Measurements from ENCODE around the gene CDK6. TPM values are rescaled to one million over a fixed set of nuclear protein-coding genes. Genes with fewer than 3 reads are reported as not detected.
"Not testable (repeated sequence)": the region's sequence is repeated elsewhere in the genome, so short reads cannot be mapped to it uniquely, and the experiment has no call there.

Gene CDK6
- total RNA-seq, 2 experiments from 2014 or later = 130 to 138 TPM

DNA sequence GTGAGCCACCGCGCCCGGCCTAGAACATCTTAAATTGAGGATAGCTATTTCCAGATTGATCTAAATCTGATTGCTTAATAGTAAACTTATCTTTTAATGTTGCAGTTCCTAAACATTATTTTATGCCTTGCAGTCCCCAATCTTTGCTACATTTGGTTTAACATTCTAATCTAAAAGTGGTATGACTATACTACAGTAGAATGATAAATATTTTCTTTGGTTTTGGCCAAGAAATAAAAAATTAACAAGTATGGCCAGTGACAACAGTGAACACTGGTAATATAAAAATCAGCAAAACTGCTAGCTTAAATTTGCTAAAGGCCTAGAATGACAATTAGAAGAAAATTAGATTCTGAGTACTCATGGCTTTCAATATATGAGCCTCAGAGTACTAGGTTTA, 73.5 kb downstream of the CDK6 start:
- POLR2A ChIA-PET = no interaction called here
- intact Hi-C loops (cut with micrococcal nuclease) = loop anchor here (2.0 kb wide), 1 partner anchor 70 kb away; no protein-coding TSS in a partner anchor
- TF ChIP-seq CTCF (IDR thresholded peaks at IDR 0.05) = no peak
- Mint-ChIP-seq H3K9me3 (no peaks in the 10 kb centered on the region), H3K27ac (no peak overlapping the region), H3K4me3 (no peak overlapping the region), H3K36me3 (ENCODE audit: low read depth) (peaks cover 55% of the 10 kb centered on the region), H3K4me1 (ENCODE audit: low read depth) (peaks cover 43% of the 10 kb centered on the region), H3K27me3 (no peaks in the 10 kb centered on the region)
- DNase-seq = no peak
- ATAC-seq = no peak
- CTCF ChIA-PET = no interaction called here

DNA sequence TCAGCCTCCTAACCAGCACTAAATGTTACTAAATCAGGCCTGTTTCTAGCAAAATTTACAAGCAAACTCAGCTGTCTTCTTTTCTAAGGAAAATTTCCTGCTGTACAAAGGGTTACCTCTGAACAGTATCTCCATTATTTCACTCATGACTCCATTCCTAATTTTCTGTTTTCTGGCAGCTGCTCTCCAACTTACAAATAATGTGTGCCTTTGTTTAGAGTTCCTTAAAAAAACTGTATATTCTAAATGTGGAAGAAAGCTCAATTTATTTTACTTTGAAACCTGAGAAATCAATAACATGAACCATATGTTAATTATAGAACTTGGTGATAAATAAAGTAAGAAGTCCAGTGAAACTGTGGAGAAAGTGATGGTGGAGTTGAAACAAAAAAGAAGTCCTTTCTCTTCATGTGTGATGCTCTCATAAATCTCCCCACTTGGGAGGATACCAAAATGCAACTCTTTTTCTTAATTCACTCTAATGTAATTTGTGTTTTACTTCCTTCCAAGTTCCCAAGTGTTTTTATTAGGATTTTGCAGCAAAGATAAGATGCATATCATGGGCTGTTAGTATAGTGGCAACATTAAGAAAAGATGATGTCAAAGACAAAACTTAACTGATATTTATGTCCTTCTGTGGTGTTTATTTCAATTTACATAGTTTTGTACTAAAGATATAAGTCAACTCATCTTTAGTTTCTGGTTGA, 74.8 kb downstream of the CDK6 start:
- CTCF ChIA-PET = interaction anchor here (0.6 kb wide), 1 partner anchor 70 kb away, joined by 3 read pairs; no protein-coding TSS in a partner anchor
- H3K4me1 Mint-ChIP-seq (ENCODE audit: low read depth) = peaks cover 31% of the 10 kb centered on the region
- H3K36me3 Mint-ChIP-seq (ENCODE audit: low read depth) = peaks cover 55% of the 10 kb centered on the region
- H3K9me3 Mint-ChIP-seq = no peaks in the 10 kb centered on the region
- TF ChIP-seq CTCF (IDR thresholded peaks at IDR 0.05) = no peak
- H3K27me3 Mint-ChIP-seq = no peaks in the 10 kb centered on the region
- no peak overlapping the region for H3K4me3 Mint-ChIP-seq
- POLR2A ChIA-PET = no interaction called here
- ATAC-seq (no peak), DNase-seq (no peak)
- intact Hi-C loops (cut with micrococcal nuclease) = loop anchor here (2.0 kb wide), 1 partner anchor 69 kb away; no protein-coding TSS in a partner anchor
- no peak overlapping the region for H3K27ac Mint-ChIP-seq

GRCh38 chr7:92758796-92759431, 77.5 kb downstream of the CDK6 start:
- ChIA-PET CTCF (interaction anchor here (2.2 kb wide), 1 partner anchor 9 kb away, joined by 6 read pairs; no protein-coding TSS in a partner anchor), POLR2A (no interaction called here)
- Mint-ChIP-seq H3K36me3 (ENCODE audit: low read depth) (peaks cover 55% of the 10 kb centered on the region), H3K4me1 (ENCODE audit: low read depth) (peaks cover 37% of the 10 kb centered on the region), H3K4me3 (no peak overlapping the region), H3K27me3 (no peaks in the 10 kb centered on the region), H3K27ac (no peak overlapping the region), H3K9me3 (no peaks in the 10 kb centered on the region)
- TF ChIP-seq CTCF (IDR thresholded peaks at IDR 0.05) = no peak
- intact Hi-C loops (cut with micrococcal nuclease) = no loop called here
- DNase-seq (no peak), ATAC-seq (no peak)

DNA sequence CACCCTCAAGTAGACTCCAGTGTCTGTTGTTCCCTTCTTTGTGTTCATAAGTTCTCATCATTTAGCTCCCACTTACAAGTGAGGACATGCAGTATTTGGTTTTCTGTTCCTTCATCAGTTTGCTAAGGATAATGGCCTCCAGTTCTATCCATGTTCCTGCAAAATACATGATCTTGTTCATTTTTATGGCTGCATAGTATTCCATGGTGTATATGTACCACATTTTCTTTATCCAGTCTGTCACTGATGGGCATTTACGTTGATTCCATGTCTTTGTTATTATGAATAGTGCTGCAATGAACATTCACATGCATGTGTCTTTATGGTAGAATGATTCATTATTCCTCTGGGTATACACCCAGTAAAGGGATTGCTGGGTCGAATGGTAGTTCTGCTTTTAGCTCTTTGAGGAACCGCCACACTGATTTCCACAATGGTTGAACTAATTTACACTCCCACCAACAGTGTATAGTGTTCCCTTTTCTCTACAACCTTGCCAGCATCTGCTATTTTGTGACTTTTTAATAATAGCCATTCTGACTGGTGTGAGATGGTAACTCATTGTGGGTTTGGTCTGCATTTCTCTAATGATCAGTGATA, 79.0 kb downstream of the CDK6 start:
- Mint-ChIP-seq H3K4me1 (ENCODE audit: low read depth) (peaks cover 40% of the 10 kb centered on the region), H3K36me3 (ENCODE audit: low read depth) (peaks cover 60% of the 10 kb centered on the region)
- H3K27me3 Mint-ChIP-seq; H3K9me3 Mint-ChIP-seq; ATAC-seq; H3K27ac Mint-ChIP-seq; H3K4me3 Mint-ChIP-seq; intact Hi-C loops (cut with micrococcal nuclease); DNase-seq; POLR2A ChIA-PET: not testable (repeated sequence)
- CTCF ChIA-PET = interaction anchor here (2.2 kb wide), 1 partner anchor 10 kb away, joined by 6 read pairs; no protein-coding TSS in a partner anchor

GRCh38 chr7:92755680-92756079, 80.7 kb downstream of the CDK6 start:
- Mint-ChIP-seq H3K27me3 (no peaks in the 10 kb centered on the region), H3K27ac (peak overlapping the region; percentile 41), H3K9me3 (no peaks in the 10 kb centered on the region), H3K4me3 (no peak overlapping the region), H3K36me3 (ENCODE audit: low read depth) (peaks cover 62% of the 10 kb centered on the region), H3K4me1 (ENCODE audit: low read depth) (peaks cover 41% of the 10 kb centered on the region)
- TF ChIP-seq CTCF (IDR thresholded peaks at IDR 0.05) = no peak
- POLR2A ChIA-PET = interaction anchor here (1.2 kb wide), 1 partner anchor 74 kb away, joined by 3 read pairs; no protein-coding TSS in a partner anchor
- CTCF ChIA-PET = interaction anchor here (0.7 to 2.8 kb wide), 2 partner anchors 10 to 288 kb away, joined by 4 to 14 read pairs; no protein-coding TSS in a partner anchor
- ATAC-seq (no peak), DNase-seq (no peak)
- intact Hi-C loops (cut with micrococcal nuclease) = no loop called here

All from activated CD8-positive, alpha-beta T cell treated with anti-CD3 and anti-CD28 coated beads for 36 hours (primary cell).